ENCODE measurements around the gene MGAT3.

The MGAT3 gene

DNA sequence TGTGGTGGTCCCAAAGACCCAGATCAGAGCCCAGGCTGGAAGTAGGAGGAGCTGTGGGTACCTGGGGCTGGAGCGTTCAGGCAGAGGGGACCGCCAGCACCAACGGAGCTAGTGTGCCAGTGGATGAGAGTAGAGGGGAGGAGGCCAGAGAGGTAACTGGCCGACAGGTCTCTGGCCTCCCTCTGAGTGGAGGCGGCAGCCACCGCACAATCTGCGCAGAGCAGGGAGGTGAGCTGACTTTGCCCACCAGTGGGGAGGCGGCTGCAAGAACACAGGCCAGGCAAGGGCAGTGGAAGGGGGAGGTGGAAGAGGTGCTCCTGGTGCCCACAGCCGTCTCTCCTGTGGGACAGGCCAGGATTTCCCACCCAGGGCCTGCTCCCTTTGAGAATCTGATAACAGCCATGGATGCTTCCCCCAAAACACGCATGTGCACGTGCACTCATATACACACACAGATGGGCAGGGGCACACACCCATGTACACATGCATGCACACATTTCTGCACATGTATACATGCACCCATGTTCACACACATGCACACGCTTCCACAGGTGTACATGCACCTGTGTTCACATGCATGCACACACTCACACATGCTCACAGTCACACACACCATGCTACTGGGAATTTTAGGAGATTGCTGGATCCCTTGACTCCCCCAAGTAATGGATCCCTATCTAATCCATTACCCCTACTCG lies 6.4 kb upstream of the MGAT3 start:
- Histone ChIP-seq H3K4me1 (ENCODE audit: control insufficient read depth, insufficient read depth, low read length) (peaks cover 3% of the 10 kb centered on the region), H3K27me3 (ENCODE audit: control insufficient read depth in 1 of 2, insufficient read depth in 2 of 2, low read length in 2 of 2) (peaks cover 2 to 5% of the 10 kb centered on the region in 2 donors)

DNA sequence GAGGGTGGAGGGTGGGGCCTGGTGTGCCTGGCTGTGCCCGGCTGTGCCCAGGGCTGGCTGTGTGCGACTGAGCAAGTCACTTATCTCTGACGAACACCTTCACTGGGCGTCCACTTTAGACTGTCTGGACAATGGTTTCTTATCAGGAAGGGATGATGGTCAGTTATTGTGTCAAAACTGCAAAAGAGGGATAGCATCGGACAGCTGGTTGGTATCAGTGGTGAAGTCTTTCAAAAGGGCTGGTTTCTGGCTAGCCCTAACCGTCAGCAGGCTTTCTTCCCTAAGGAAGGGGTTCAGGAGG lies 4.1 kb upstream of the MGAT3 start:
- Histone ChIP-seq H3K9me3 (ENCODE audit: control insufficient read depth in 2 of 2, low read length in 2 of 2) (no peaks in the 10 kb centered on the region), H3K9ac (ENCODE audit: low read length in 2 of 2) (no peak overlapping the region), H3K4me3 (ENCODE audit: low read length in 2 of 2) (no peak overlapping the region), H3K4me1 (ENCODE audit: control insufficient read depth, insufficient read depth, low read length) (peaks cover 8% of the 10 kb centered on the region), H3K27ac (ENCODE audit: low read length) (no peak overlapping the region), H3K27me3 (ENCODE audit: control insufficient read depth in 1 of 2, insufficient read depth in 2 of 2, low read length in 2 of 2) (peaks cover 10 to 13% of the 10 kb centered on the region in 2 donors), H3K36me3 (ENCODE audit: control insufficient read depth in 2 of 2, insufficient read depth in 2 of 2, low read length in 2 of 2) (no peaks in the 10 kb centered on the region)

More for the DNA sequence above, 6.4 kb upstream of the MGAT3 start:
- Histone ChIP-seq H3K27ac (ENCODE audit: low read length) (no peak overlapping the region), H3K4me3 (ENCODE audit: low read length in 2 of 2) (no peak overlapping the region), H3K9me3 (ENCODE audit: control insufficient read depth in 2 of 2, low read length in 2 of 2) (no peaks in the 10 kb centered on the region), H3K36me3 (ENCODE audit: control insufficient read depth in 2 of 2, insufficient read depth in 2 of 2, low read length in 2 of 2) (no peaks in the 10 kb centered on the region), H3K9ac (ENCODE audit: low read length in 2 of 2) (no peak overlapping the region)

- Histone ChIP-seq H3K27me3 (ENCODE audit: control insufficient read depth in 1 of 2, insufficient read depth in 2 of 2, low read length in 2 of 2) (peaks cover 17 to 25% of the 10 kb centered on the region in 2 donors), H3K9me3 (ENCODE audit: control insufficient read depth in 2 of 2, low read length in 2 of 2) (no peaks in the 10 kb centered on the region), H3K4me1 (ENCODE audit: control insufficient read depth, insufficient read depth, low read length) (peaks cover 8% of the 10 kb centered on the region), H3K27ac (ENCODE audit: low read length) (no peak overlapping the region), H3K4me3 (ENCODE audit: low read length in 2 of 2) (no peak overlapping the region), H3K36me3 (ENCODE audit: control insufficient read depth in 2 of 2, insufficient read depth in 2 of 2, low read length in 2 of 2) (no peaks in the 10 kb centered on the region), H3K9ac (ENCODE audit: low read length in 2 of 2) (no peak overlapping the region)
These were observed 2.9 kb upstream of the MGAT3 start for GRCh38 chr22:39453765-39454378.

DNA sequence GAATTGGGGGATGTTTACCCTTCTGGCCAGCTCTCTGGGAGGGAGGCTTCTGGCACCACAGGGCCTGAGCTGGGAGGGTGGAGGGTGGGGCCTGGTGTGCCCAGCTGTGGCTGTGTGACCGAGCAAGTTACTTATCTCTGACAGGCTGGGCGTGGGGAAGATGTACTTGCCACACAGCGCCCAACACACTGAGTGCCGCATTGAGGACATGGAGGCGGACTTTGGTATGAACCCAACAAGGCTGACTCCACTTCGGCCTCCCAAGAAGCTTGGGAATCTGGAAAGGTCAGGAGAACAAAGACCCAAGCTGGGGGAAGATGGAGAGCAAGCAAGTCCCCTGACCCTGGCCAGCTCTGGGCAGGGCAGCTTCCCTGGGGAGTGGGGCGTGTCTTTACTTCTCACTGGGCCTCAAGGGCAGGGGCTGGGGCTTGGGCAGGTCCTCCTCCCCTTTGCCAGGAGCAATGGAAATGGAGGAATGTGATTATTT lies 2.4 kb upstream of the MGAT3 start:
- Histone ChIP-seq H3K27ac (ENCODE audit: low read length) (no peak overlapping the region), H3K4me1 (ENCODE audit: control insufficient read depth, insufficient read depth, low read length) (peaks cover 8% of the 10 kb centered on the region), H3K36me3 (ENCODE audit: control insufficient read depth in 2 of 2, insufficient read depth in 2 of 2, low read length in 2 of 2) (no peaks in the 10 kb centered on the region), H3K27me3 (ENCODE audit: control insufficient read depth in 1 of 2, insufficient read depth in 2 of 2, low read length in 2 of 2) (peaks cover 17 to 25% of the 10 kb centered on the region in 2 donors), H3K9me3 (ENCODE audit: control insufficient read depth in 2 of 2, low read length in 2 of 2) (no peaks in the 10 kb centered on the region), H3K9ac (ENCODE audit: low read length in 2 of 2) (no peak overlapping the region), H3K4me3 (ENCODE audit: low read length in 2 of 2) (no peak overlapping the region)

DNA sequence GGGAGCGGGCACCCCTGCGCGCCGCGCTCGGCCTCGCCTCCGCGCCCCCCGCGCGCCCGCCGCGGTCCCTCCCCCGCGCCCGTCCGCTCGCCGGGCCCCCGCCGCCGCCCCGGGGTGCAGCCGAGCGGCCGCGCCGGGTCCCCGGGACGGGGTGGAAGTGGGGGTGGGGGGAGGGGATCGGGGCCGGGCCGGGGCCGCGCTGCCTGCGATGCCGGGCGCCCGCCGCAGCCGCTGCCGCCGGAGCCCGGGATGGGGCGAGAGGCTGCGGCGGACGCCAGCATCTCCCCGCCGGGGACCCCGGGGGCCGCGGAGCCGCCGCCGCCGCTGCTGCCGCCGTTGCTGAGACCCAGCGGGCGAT lies 365 bp downstream of the MGAT3 start:
- Histone ChIP-seq H3K9ac (ENCODE audit: low read length in 2 of 2) (no peak overlapping the region), H3K4me1 (ENCODE audit: control insufficient read depth, insufficient read depth, low read length) (peaks cover 8% of the 10 kb centered on the region), H3K4me3 (ENCODE audit: low read length in 2 of 2) (no peak overlapping the region), H3K27me3 (ENCODE audit: control insufficient read depth in 1 of 2, insufficient read depth in 2 of 2, low read length in 2 of 2) (peaks cover 17 to 25% of the 10 kb centered on the region in 2 donors), H3K27ac (ENCODE audit: low read length) (no peak overlapping the region), H3K9me3 (ENCODE audit: control insufficient read depth in 2 of 2, low read length in 2 of 2) (no peaks in the 10 kb centered on the region), H3K36me3 (ENCODE audit: control insufficient read depth in 2 of 2, insufficient read depth in 2 of 2, low read length in 2 of 2) (no peaks in the 10 kb centered on the region)

- no peak overlapping the region for H3K9ac ChIP-seq (ENCODE audit: low read length in 2 of 2)
- H3K9me3 ChIP-seq (ENCODE audit: control insufficient read depth in 2 of 2, low read length in 2 of 2), result no peaks in the 10 kb centered on the region
- peak overlapping the region in 1 of 2 donors; percentile 49 for H3K4me3 ChIP-seq (ENCODE audit: low read length in 2 of 2)
- no peaks in the 10 kb centered on the region for H3K36me3 ChIP-seq (ENCODE audit: control insufficient read depth in 2 of 2, insufficient read depth in 2 of 2, low read length in 2 of 2)
- no peak overlapping the region for H3K27ac ChIP-seq (ENCODE audit: low read length)
- peaks cover 11% of the 10 kb centered on the region for H3K4me1 ChIP-seq (ENCODE audit: control insufficient read depth, insufficient read depth, low read length)
- H3K27me3 ChIP-seq (ENCODE audit: control insufficient read depth in 1 of 2, insufficient read depth in 2 of 2, low read length in 2 of 2), result peaks cover 17 to 25% of the 10 kb centered on the region in 2 donors
These were observed 988 bp downstream of the MGAT3 start for GRCh38 chr22:39457556-39458443.

GRCh38 chr22:39458444-39459083 lies 1.8 kb downstream of the MGAT3 start:
- no peak overlapping the region for H3K27ac ChIP-seq (ENCODE audit: low read length)
- H3K9ac ChIP-seq (ENCODE audit: low read length in 2 of 2), result no peak overlapping the region
- peaks cover 11% of the 10 kb centered on the region for H3K4me1 ChIP-seq (ENCODE audit: control insufficient read depth, insufficient read depth, low read length)
- peak overlapping the region in 1 of 2 donors; percentile 49 for H3K4me3 ChIP-seq (ENCODE audit: low read length in 2 of 2)
- H3K36me3 ChIP-seq (ENCODE audit: control insufficient read depth in 2 of 2, insufficient read depth in 2 of 2, low read length in 2 of 2), result no peaks in the 10 kb centered on the region
- no peaks in the 10 kb centered on the region for H3K9me3 ChIP-seq (ENCODE audit: control insufficient read depth in 2 of 2, low read length in 2 of 2)
- H3K27me3 ChIP-seq (ENCODE audit: control insufficient read depth in 1 of 2, insufficient read depth in 2 of 2, low read length in 2 of 2), result peaks cover 17 to 25% of the 10 kb centered on the region in 2 donors

- Histone ChIP-seq H3K9ac (ENCODE audit: low read length in 2 of 2) (no peak overlapping the region), H3K27ac (ENCODE audit: low read length) (no peak overlapping the region), H3K4me1 (ENCODE audit: control insufficient read depth, insufficient read depth, low read length) (peaks cover 8% of the 10 kb centered on the region), H3K4me3 (ENCODE audit: low read length in 2 of 2) (no peak overlapping the region), H3K36me3 (ENCODE audit: control insufficient read depth in 2 of 2, insufficient read depth in 2 of 2, low read length in 2 of 2) (no peaks in the 10 kb centered on the region), H3K27me3 (ENCODE audit: control insufficient read depth in 1 of 2, insufficient read depth in 2 of 2, low read length in 2 of 2) (peaks cover 17 to 25% of the 10 kb centered on the region in 2 donors), H3K9me3 (ENCODE audit: control insufficient read depth in 2 of 2, low read length in 2 of 2) (no peaks in the 10 kb centered on the region)
These were observed 2.9 kb downstream of the MGAT3 start for GRCh38 chr22:39459681-39460080.

DNA sequence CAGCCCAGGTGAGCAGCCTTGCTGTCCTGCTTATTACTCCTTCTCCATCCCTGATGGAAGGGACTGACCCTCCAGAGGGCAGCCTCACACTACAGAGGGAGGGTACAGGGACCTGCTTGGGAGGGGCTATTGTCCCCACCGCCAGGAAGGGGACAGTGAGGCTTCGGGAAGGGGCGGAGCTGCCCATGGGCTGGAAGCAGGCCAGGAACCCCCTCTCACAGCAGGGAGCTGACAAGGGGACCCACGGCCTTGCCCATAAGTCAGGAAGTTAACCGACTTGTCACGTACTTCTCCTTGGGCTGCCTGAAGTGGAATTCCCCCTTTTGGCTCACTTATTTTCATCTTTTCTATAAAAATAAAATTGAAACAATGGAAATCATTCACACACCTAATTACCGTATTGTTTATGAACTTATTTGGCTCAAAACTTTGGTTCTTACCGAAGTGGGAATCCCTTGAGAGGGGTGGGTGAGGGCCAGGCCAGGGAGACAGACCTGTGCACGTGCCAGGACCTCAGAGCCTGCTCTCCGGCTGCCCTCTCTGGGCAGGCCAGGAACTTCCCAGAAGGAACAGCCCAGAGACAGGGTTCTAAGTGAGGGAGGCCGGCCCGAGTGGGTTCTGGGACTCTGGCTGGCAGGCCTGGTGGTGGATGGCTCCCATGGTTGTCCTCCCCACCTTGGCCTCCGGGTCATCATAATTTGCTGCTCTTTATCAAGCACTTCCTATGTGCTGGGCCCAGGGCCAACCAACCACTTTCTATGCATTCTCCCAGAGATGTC lies 5.8 kb downstream of the MGAT3 start:
- no peaks in the 10 kb centered on the region for H3K9me3 ChIP-seq (ENCODE audit: control insufficient read depth in 2 of 2, low read length in 2 of 2)
- H3K4me1 ChIP-seq (ENCODE audit: control insufficient read depth, insufficient read depth, low read length), result peaks cover 5% of the 10 kb centered on the region
- H3K36me3 ChIP-seq (ENCODE audit: control insufficient read depth in 2 of 2, insufficient read depth in 2 of 2, low read length in 2 of 2), result no peaks in the 10 kb centered on the region
- H3K9ac ChIP-seq (ENCODE audit: low read length in 2 of 2), result no peak overlapping the region
- no peak overlapping the region for H3K27ac ChIP-seq (ENCODE audit: low read length)
- H3K27me3 ChIP-seq (ENCODE audit: control insufficient read depth in 1 of 2, insufficient read depth in 2 of 2, low read length in 2 of 2), result peaks cover 10 to 12% of the 10 kb centered on the region in 2 donors
- H3K4me3 ChIP-seq (ENCODE audit: low read length in 2 of 2), result no peak overlapping the region

GRCh38 chr22:39463277-39463676 lies 6.5 kb downstream of the MGAT3 start:
- Histone ChIP-seq H3K4me1 (ENCODE audit: control insufficient read depth, insufficient read depth, low read length) (peaks cover 5% of the 10 kb centered on the region), H3K27ac (ENCODE audit: low read length) (no peak overlapping the region), H3K9me3 (ENCODE audit: control insufficient read depth in 2 of 2, low read length in 2 of 2) (no peaks in the 10 kb centered on the region), H3K36me3 (ENCODE audit: control insufficient read depth in 2 of 2, insufficient read depth in 2 of 2, low read length in 2 of 2) (no peaks in the 10 kb centered on the region), H3K27me3 (ENCODE audit: control insufficient read depth in 1 of 2, insufficient read depth in 2 of 2, low read length in 2 of 2) (peaks cover 6% of the 10 kb centered on the region in 2 donors), H3K4me3 (ENCODE audit: low read length in 2 of 2) (no peak overlapping the region), H3K9ac (ENCODE audit: low read length in 2 of 2) (no peak overlapping the region)
